Endothelial cell of umbilical vein (primary cell): Measurements from ENCODE around the gene WDR38. TPM values are rescaled to one million over a fixed set of nuclear protein-coding genes. Genes with fewer than 3 reads are reported as not detected.

Source experiments
- BruUV-seq: library from RNA; stranded (reverse); fragments of 400-500 nt; replicated peaks from 2 replicates; lab custom pipeline; 2021; lab: Mats Ljungman, UMichigan
- CTCF ChIA-PET: fragments of 300-600, 350-600 bp; sonication (Branson Sonifier 250); formaldehyde crosslinking; loops from one replicate; lab custom pipeline; 2021; ENCODE audit warnings: antibody characterized with exemption, inconsistent platforms; lab: Charles Lee
- POLR2A ChIA-PET: fragments of 300-600, 350-600 bp; sonication (Branson Sonifier 250); formaldehyde crosslinking; loops from one replicate; lab custom pipeline; 2021; ENCODE audit warnings: antibody characterized with exemption, inconsistent platforms; lab: Charles Lee
- DNase-seq: peaks from one replicate; pipeline ENCODE4 v3.0.0-alpha.2; 2011; ENCODE audit warnings: low read depth, low spot score
- FAIRE-seq: peaks from 2 replicates; lab custom pipeline; 2011; peaks lifted over from hg19 to GRCh38; lab: Jason Lieb, UNC
- H2AFZ ChIP-seq: 2 replicates; pipeline ENCODE4 v1.6.0; 2012; ENCODE audit warnings: low read depth, low read length, control low read depth, inconsistent platforms
- H3K27ac ChIP-seq: 2 replicates; pipeline ENCODE4 v1.5.1; 2011; ENCODE audit warnings: low read depth, mild to moderate bottlenecking, control low read depth, low read length, moderate library complexity; ENCODE audit not compliant: insufficient read depth
- H3K27me3 ChIP-seq, 2 experiments: 2 replicates each; pipeline versions ENCODE4 v1.6.0 to v1.6.1; 2011; ENCODE audit warnings: low read length in 2 of 2, mixed read lengths in 1 of 2; ENCODE audit not compliant: control insufficient read depth in 2 of 2, insufficient read depth in 2 of 2
- H3K36me3 ChIP-seq, 2 experiments: 2 replicates in 1 of 2; 3 replicates in 1 of 2; pipeline ENCODE4 v1.5.1; 2011; ENCODE audit warnings: low read length in 2 of 2, mild to moderate bottlenecking in 1 of 2, moderate library complexity in 1 of 2; ENCODE audit not compliant: control insufficient read depth in 2 of 2, insufficient read depth in 2 of 2; ENCODE audit errors: extremely low read depth in 1 of 2
- H3K4me1 ChIP-seq: 3 replicates; pipeline ENCODE4 v1.5.1; 2011; ENCODE audit warnings: mild to moderate bottlenecking, low read length; ENCODE audit not compliant: control insufficient read depth, insufficient read depth; ENCODE audit errors: extremely low read depth
- H3K4me2 ChIP-seq: 2 replicates; pipeline ENCODE4 v1.6.1; 2011; ENCODE audit warnings: low read length, control low read depth, mixed read lengths; ENCODE audit not compliant: insufficient read depth
- H3K4me3 ChIP-seq, 3 experiments: fragments of 200-600 bp in 1 of 3; sonication (generic), shearing (Covaris generic) in 1 of 3; replicated peaks in 1 of 3; 2 replicates each; pipeline ENCODE4 v1.5.1; 2011 to 2016; ENCODE audit warnings: control low read depth in 3 of 3, low read length in 3 of 3, mild to moderate bottlenecking in 2 of 3, inconsistent platforms in 1 of 3, low read depth in 1 of 3, moderate library complexity in 1 of 3; ENCODE audit not compliant: insufficient read depth in 1 of 3
- H3K79me2 ChIP-seq: 2 replicates; pipeline ENCODE4 v1.6.0; 2012; ENCODE audit warnings: low read length, inconsistent platforms; ENCODE audit not compliant: control insufficient read depth, insufficient read depth
- H3K9ac ChIP-seq: replicated peaks from 2 replicates; pipeline ENCODE3; 2011; ENCODE audit warnings: low read length, control low read depth; ENCODE audit not compliant: insufficient read depth; ENCODE audit errors: extremely low read depth
- H3K9me1 ChIP-seq: replicated peaks from 3 replicates; pipeline ENCODE4 v1.6.0; 2011; ENCODE audit warnings: mild to moderate bottlenecking, low read length; ENCODE audit not compliant: control insufficient read depth, insufficient read depth; ENCODE audit errors: extremely low read depth
- H3K9me3 ChIP-seq: replicated peaks from 2 replicates; pipeline ENCODE4 v1.5.1; 2012; ENCODE audit warnings: low read length, inconsistent platforms; ENCODE audit not compliant: control insufficient read depth, insufficient read depth
- H4K20me1 ChIP-seq: replicated peaks from 2 replicates; pipeline ENCODE3; 2011; ENCODE audit warnings: mild to moderate bottlenecking, low read length; ENCODE audit not compliant: control insufficient read depth, insufficient read depth; ENCODE audit errors: extremely low read depth
- FOS ChIP-seq: IDR thresholded peaks from 2 replicates; pipeline ENCODE4 v1.6.1; 2011; ENCODE audit warnings: mild to moderate bottlenecking, low read length, moderate library complexity, borderline replicate concordance; ENCODE audit not compliant: insufficient read depth
- GATA2 ChIP-seq: IDR thresholded peaks from 2 replicates; pipeline ENCODE4 v1.7.0; 2011; ENCODE audit warnings: low read depth, mild to moderate bottlenecking, moderate library complexity, mixed read lengths, low read length; ENCODE audit not compliant: insufficient read length, insufficient read depth
- JUN ChIP-seq: IDR thresholded peaks from 2 replicates; pipeline ENCODE4 v1.6.1; 2011; ENCODE audit warnings: borderline replicate concordance, low read depth; ENCODE audit not compliant: insufficient read length, insufficient read depth
- MYC ChIP-seq: IDR thresholded peaks from one replicate; pipeline ENCODE4 v1.6.1; 2011; ENCODE audit warnings: mild to moderate bottlenecking, low read depth, low read length
- POLR2A ChIP-seq: IDR thresholded peaks from 2 replicates; pipeline ENCODE4 v1.6.1; 2012; ENCODE audit warnings: low read depth, mild to moderate bottlenecking, control low read depth, low read length
- POLR2AphosphoS5 ChIP-seq: IDR thresholded peaks from 2 replicates; pipeline ENCODE4 v1.6.1; 2012; ENCODE audit warnings: low read depth, mild to moderate bottlenecking, control low read depth, low read length, moderate library complexity; ENCODE audit not compliant: insufficient read depth
- dilution Hi-C: fragments of 300-500 bp; cut with MboI; formaldehyde crosslinking; loops from one replicate; pipeline ENCODE4 v1.15.0; 2019; ENCODE audit warnings: low sequenced_read_pairs; ENCODE audit not compliant: extremely low pct_ligation_motif_present
- intact Hi-C: fragments of 100-400 bp; cut with micrococcal nuclease; formaldehyde crosslinking; loops from one replicate; pipeline ENCODE4 v1.10.0; 2022
- polyA plus RNA-seq, 4 experiments: library from polyadenylated mRNA; depleted of rRNA in 3 of 4; stranded (reverse) in 3 of 4; unstranded in 1 of 4; fragments of >200 nt; gene quantifications; 2 replicates each; pipeline versions ENCODE4 v1.2.1 to v1.2.3, GENCODE V29; 2011 to 2012; ENCODE audit warnings: missing spikeins in 1 of 4
- total RNA-seq: library from RNA; stranded (reverse); gene quantifications from 2 replicates; pipeline ENCODE4 v1.2.3, GENCODE V29; 2021
- TF ChIP-seq, protein P1 (sequence below): IDR thresholded peaks from 2 replicates; pipeline ENCODE4 v1.6.1; 2011; ENCODE audit not compliant: insufficient read depth, insufficient read length

The WDR38 gene
- total and polyA plus RNA-seq, 2 donors (not counting 3 experiments of a cell fraction or from before 2014, with no cell fraction given): not detected

DNA sequence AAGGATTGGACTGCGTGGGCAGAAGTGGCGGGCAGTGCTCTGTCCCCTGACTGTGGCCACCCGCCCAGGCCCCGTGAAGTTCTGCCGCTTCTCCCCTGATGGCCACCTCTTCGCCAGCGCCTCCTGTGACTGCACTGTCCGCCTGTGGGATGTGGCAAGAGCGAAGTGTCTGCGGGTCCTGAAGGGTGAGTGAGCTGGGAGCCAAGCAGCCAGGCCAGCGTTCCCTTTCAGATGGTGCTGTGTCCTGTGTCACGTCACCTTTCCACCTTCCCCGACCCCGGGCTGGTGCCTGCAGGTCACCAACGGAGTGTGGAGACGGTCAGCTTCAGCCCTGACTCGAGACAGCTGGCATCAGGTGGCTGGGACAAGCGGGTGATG is 2.3 kb downstream of the WDR38 start:
- H3K9ac ChIP-seq: no peak overlapping the region
- peaks cover 17 to 39% of the 10 kb centered on the region in 2 experiments for H3K36me3 ChIP-seq
- BruUV-seq: no TSS peak
- ChIA-PET POLR2A (interaction anchor here (1.6 kb wide), 1 partner anchor 81 kb away, joined by 6 read pairs; no protein-coding TSS in a partner anchor), CTCF (interaction anchor here (0.6 to 15.1 kb wide), 9 partner anchors 11 to 383 kb away, joined by 3 to 967 read pairs (median 5); partner anchors contain the start of genes NR6A1 and OLFML2A)
- H3K9me1 ChIP-seq: no peaks in the 10 kb centered on the region
- H3K27ac ChIP-seq: no peak overlapping the region
- H3K4me3 ChIP-seq: no peak overlapping the region
- H3K4me2 ChIP-seq: no peak overlapping the region
- H4K20me1 ChIP-seq: peaks cover 6% of the 10 kb centered on the region
- H3K79me2 ChIP-seq: peaks cover 22% of the 10 kb centered on the region
- dilution Hi-C loops: no loop called here
- TF ChIP-seq GATA2 (no peak), MYC (no peak), JUN (no peak), POLR2A (no peak), POLR2AphosphoS5 (no peak), FOS (no peak)
- TF ChIP-seq, protein P1, sequence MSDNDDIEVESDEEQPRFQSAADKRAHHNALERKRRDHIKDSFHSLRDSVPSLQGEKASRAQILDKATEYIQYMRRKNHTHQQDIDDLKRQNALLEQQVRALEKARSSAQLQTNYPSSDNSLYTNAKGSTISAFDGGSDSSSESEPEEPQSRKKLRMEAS: no peak
- H3K9me3 ChIP-seq: no peaks in the 10 kb centered on the region
- intact Hi-C loops: no loop called here
- no peak for DNase-seq
- H2AFZ ChIP-seq: no peak overlapping the region
- peaks cover 17% of the 10 kb centered on the region for H3K4me1 ChIP-seq
- FAIRE-seq: no peak
- no peaks in the 10 kb centered on the region for H3K27me3 ChIP-seq
